Measurements from ENCODE around the gene MAN1B1.
A peak's percentile ranks its signal among the peaks of the same experiment; 100 is the strongest.
"Not testable (repeated sequence)": the region's sequence is repeated elsewhere in the genome, so short reads cannot be mapped to it uniquely, and the experiment has no call there.

Gene MAN1B1

DNA sequence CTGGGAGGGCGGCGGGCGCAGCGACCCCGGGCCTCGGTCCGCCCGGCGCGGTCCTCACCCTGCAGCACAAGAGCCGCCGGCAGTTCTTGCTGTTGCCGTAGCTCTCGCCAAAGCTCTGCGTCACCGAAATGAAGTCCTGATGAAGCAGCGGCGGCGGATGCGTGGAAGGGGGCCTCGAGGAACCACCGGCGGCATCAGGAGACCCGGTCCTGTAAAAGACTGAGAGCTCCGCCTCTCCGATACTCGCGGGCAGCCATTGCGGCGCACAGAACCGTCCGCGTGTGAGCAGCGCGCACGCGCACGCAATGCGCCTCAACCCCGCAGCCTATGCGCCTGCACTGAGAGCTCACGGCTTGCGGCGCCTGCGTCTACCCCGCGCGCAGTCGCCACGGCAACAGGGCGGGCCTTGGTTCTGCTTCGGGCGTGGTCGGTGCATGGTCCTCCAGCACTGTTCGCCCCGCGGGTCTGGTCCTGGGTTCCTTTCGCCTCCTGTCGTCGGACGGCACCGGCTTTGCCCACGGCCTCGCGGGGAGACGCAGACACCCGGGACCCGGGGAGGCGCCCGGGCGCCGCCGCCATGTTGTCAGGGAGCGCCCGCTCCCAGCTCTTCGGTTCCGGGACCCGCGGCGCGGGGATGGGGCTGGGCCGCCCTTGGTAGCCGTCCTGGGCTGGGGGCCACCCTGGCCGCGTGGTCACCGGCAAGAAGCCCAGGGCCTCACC, 42.8 kb downstream of the MAN1B1 start:
- peak; percentile 90 to 91 for DNase-seq

DNA sequence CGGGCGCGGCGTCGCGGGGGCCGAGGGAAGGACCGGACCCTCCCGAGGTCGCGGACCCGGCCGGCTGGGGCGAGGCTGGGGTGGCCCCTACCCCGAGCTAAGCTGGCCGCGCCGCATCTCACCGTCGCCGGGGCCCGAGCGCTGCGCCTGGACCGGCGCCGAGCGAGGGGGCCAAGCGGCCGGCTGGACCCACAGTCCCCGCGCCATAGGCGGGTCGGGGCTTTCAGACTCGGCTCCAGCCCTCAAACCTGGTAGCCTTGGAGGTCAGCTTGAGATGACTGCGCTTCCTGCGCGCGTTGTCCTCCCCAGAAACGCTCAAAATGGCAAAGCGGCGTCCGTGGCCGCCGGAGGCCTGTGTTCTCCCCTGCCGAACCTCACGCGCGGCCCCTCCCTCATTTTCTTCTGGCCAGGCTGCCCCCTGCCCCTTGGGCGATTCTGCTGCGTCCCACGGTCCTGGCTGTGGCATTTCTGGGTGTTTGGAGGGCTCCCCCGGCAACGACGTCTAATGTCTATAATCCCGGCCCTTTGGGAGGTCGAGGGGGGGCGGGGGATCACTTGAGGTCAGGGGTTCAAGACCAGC, 43.5 kb downstream of the MAN1B1 start:
- no peak for DNase-seq

DNA sequence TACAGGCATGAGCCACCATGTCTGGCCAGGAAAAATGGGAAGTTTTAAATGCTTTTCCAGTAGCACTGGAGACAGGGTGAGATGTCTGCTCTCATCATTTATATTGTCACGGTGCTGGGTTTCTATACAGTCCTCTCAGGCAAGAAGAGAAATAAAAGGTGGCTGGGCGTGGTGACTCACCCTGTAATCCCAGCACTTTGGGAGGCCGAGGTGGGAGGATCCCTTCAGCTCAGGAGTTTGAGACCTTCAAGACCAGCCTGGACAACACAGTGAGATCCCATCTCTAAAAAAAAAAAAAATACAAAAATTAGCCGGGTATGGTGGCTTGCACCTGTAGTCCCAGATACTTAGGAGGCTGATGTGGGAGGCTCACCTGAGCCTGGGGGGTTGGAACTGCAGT, 47.4 kb downstream of the MAN1B1 start:
- DNase-seq: no peak

DNA sequence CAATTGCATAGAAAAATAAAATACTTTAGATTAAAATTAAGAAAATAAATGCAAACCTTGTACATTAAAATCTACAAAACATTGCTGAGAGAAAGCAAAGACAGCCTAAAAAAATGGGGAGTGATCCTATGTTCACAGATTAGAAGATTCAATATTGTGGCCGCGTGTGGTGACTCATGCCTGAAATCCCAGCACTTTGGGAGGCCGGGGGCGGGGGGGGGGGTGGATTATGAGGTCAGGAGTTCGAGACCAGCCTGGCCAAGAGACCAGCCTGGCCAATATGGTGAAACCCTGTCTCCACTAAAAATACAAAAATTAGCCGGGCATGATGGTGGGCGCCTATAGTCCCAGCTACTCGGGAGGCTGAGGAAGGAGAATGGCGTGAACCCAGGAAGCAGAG, 48.4 kb downstream of the MAN1B1 start:
- not testable (repeated sequence) for DNase-seq

DNA sequence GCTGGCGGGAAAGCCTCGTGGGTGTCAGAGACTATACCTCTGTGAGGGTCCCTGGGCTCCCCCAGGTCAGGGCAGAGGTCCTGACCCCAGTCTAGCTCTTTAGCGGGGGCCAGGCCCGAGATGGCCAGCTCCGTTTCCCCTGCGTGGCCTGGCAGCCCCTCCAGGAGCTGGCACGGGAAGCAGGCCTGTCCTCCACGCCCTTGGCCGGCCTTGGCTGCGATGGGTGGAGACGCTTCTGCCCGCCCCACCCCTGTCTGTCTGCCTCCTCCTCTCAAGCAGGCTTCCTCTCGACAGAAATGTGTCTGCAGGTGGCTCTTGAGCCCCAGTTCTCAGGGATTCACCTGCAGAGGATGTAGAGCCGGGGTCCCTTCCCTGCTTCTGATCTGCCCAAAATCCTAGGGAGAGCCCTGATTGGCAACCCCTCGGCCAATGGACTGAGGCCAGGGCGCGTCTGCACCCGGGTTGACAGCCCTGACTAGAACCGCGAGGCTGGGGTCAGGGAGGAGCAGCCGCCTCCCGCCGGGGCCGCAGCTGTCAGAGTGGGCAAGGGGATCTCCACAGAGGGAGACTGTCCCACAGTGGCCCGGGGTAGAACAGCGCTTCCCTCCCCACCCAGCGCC, 49.6 kb downstream of the MAN1B1 start:
- DNase-seq: no peak

DNA sequence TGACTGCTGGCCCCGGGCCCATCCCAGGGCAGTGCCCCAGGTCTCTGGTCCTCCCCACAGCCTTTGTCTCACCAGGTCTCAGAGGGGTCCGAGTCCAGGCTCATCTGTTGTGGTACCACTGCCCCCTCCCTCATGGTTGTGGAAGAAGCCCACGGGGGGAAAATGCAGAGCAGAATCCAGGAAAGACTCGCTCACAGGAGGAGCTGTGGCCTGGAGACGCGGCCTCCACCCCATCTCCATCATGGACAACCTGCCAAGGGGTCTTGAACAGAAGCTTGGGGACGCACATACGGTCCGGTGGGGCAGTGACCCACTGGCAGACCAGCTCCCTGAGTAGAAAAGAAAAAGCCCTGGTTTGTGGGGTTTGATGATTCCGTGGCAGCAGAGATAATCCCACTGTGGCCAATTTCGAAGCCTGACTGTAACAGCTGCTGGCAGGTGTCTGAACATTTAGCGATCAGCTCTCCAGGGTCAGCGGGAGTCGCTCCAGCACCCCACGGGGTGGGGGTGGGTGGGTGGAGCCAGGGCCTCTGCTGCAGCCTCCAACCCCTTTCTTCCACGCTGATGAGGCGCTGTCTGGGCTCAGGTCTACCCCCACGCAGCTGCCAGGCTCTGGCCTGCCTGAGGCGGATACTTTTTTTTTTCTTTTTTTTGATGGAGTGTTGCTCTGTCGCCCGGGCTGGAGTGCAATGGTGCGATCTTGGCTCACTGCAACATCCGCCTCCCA, 50.3 kb downstream of the MAN1B1 start:
- no peak for DNase-seq

DNA sequence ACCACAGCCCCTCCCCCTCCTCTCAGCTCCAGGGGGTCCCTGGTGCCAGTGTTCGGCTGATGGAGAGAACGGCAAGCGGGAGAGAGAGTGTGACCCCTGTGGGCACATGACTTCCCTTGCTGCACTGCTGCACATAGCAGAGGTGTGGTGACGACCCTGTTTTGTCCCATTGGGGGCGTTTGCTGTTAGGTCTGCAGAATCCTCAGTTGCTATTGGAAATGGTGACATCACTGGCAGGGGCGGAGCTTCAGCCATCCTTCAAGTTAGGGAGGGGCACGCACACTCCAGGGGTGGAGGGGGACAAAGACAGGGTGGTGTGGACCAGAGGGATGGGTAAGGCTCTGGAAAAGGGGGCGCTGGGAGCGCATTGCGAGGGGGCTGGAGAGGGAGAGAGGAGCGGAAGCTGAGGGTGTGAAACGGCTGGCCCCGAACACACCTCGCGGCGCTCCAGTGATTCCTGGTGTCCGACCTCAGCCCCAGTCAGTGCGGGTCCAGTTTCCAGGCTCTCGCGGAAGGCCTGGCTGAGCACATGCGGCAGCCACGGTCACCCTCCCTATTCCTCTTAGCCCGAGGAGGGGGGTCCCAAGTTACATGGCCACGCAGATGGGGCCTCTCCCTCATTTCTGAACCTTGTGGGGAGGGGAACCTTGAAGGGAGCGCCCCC, 51.4 kb downstream of the MAN1B1 start:
- DNase-seq: no peak

DNA sequence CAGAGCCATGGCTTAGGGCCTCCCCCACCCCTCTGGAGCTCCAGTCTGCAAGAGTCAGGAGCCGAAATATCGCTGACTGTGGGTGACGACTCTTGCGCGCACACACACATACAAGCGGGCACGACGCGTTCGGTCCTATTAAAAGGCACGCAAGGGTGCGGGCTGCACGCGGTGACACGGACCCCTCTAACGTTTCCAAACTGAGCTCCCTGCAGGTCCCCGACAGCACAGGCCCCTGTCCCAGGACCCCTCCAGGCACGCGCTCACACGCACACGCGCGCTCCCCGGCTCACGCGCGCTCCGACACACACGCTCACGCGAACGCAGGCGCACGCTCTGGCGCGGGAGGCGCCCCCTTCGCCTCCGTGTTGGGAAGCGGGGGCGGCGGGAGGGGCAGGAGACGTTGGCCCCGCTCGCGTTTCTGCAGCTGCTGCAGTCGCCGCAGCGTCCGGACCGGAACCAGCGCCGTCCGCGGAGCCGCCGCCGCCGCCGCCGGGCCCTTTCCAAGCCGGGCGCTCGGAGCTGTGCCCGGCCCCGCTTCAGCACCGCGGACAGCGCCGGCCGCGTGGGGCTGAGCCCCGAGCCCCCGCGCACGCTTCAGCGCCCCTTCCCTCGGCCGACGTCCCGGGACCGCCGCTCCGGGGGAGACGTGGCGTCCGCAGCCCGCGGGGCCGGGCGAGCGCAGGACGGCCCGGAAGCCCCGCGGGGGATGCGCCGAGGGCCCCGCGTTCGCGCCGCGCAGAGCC, 52.1 kb downstream of the MAN1B1 start, which contains the start of gene GRIN1:
GRIN1 (plus strand) TSS at position 433 of the 746 bp plus-strand sequence. CDS start 333 bp downstream, outside the sequence.
- DNase-seq: peak in 1 of 2 donors; percentile 37

DNA sequence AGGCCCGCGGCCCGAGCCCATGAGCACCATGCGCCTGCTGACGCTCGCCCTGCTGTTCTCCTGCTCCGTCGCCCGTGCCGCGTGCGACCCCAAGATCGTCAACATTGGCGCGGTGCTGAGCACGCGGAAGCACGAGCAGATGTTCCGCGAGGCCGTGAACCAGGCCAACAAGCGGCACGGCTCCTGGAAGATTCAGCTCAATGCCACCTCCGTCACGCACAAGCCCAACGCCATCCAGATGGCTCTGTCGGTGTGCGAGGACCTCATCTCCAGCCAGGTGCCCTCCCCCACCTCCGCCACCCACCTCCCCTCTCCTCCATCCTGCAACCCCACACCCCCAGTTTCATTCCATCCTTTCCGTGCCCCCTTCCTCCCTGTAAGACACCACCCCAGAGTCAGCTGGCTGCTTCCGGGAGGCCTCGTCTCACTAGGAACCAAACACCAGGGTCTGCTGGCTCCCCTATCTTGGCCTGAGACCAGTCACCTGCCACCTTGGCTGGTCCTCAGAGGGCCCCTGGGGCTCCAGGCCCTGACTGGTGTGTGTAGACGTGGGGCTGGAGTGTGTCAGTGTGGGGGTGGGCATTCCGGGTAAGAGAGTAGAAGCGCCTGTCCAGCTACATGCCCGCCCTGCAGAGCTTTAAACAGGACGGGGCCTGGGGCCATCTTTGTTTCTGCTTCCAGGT, 52.8 kb downstream of the MAN1B1 start:
- no peak for DNase-seq

DNA sequence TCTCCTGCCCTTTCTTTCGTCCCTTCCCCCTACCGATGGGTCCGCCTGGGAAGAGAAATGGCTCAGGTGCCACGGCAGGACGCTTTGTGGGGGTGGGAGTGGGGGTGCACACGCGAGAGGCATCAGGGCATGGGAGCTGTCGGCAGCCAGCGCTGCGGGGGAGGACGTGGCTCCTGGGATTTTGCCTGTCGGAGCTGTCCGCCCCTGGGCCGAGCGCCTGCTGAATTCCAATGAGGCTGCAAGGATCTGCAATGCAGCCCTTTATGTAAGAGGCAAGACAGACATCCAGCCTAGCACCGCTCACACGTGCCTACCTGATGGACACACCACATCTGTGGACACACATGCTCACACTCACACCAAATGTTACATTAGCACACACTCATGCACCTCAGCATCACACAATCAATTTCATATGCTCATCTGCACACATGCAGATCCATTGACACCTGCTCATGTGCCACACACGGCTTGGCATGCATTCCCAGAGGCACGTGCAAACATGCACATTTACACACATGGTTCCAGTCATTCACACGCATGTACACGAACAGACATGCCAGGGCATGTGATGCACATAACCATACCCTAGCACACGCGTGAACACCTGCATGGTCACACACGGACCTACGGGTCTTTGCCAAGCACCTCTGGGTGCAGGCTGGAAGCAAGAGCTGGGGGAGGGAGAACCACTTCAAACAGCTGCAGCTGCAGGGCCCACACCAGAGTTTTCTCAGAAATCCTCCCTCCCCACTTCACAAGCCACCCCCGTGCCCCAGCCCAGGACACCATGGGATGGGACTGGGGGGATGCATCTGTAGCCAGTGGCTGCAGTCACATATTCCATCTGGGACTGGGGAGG, 53.6 kb downstream of the MAN1B1 start:
- no peak for DNase-seq

DNA sequence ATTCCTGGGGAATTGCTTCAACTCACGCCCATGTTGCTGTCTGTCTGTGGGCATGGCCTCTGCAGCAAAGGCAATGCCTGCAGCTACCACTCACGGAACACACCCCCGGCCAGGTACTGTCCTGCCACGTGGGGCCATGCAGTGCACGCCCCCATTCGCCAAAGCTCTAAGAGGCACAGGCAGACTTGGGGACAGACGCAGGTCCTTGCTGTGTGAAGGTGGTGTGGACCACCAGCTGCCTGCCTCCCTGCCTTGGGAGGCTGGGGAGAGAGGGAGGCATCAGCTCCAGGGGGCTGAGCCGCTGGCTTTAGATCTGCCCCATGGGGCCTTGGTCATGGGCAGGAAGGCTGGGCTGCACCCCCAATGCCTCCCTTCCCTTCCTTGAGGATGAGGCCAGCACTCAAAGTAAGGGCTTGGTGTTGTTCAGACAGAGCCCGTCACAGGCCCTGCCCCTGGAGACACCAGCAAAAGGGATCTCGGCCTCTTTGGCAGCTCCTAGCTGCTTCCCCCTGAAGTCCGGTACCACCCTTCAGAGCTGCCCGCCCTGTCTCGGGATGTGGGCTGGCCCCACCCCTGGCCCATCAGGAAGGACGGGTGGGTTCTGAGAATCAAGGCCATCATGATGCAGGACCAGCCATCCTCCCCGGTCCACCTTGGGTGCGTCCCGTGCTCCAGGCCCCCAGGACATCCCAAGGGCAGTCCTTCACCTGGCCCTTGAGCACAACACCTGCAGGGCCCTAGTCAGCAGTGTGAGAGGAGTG, 54.4 kb downstream of the MAN1B1 start:
- no peak for DNase-seq

DNA sequence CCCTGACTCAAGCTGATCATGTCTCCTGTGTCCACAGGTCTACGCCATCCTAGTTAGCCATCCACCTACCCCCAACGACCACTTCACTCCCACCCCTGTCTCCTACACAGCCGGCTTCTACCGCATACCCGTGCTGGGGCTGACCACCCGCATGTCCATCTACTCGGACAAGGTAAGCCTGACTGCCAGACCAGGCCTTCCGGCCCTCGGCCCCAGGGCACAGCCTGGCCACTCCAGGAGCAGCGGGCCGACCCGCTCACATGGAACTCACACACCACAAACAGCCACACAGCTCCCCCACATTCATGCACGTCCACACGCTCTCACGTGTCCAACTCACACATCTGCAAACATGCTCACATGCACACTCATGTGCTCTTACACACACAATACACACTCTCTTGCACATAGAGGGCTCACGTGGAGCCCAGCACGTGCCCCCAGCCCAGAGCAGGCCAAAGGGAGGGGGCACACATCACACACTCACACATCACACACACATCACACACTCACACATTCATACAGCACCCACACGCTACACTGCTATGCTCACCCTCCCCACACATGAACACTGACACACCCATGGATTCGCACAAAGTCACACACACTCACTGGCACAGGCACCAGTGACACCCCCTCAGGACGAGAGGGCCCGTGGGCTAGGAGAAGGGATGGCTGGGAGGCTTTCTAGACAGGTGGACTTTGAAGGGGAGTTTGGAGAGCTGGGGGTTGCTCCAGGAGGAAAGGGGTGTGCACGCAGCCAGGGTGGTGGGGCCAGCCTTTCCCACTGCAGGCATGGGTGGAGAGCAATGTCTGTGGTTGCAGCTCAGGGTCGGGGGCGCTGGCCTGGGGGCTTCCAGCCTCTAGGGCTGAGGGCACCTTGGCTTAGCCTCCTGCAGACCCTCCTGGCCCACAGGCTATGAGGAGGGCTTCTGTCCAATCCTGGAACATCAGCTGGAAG, 55.5 kb downstream of the MAN1B1 start:
- DNase-seq: no peak

DNA sequence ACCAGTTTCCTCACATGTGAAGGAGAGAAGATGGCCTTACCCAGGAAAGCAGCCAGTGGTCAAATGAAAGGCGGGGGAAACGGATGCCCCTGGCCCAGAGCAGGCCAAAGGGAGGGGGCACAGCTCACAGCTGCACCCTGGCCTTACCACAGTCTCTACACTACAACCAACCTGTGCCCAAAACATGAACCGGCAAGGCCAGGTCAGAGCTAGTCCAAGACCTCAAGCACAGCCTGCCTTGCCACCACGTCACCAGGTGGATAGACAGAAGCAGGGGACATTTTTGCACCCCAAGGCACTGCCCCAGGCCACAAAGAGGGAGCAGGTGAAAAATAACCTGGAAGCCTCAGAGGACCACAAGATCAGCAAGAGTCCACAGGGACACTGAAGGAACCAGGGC, 56.7 kb downstream of the MAN1B1 start:
- no peak for DNase-seq

DNA sequence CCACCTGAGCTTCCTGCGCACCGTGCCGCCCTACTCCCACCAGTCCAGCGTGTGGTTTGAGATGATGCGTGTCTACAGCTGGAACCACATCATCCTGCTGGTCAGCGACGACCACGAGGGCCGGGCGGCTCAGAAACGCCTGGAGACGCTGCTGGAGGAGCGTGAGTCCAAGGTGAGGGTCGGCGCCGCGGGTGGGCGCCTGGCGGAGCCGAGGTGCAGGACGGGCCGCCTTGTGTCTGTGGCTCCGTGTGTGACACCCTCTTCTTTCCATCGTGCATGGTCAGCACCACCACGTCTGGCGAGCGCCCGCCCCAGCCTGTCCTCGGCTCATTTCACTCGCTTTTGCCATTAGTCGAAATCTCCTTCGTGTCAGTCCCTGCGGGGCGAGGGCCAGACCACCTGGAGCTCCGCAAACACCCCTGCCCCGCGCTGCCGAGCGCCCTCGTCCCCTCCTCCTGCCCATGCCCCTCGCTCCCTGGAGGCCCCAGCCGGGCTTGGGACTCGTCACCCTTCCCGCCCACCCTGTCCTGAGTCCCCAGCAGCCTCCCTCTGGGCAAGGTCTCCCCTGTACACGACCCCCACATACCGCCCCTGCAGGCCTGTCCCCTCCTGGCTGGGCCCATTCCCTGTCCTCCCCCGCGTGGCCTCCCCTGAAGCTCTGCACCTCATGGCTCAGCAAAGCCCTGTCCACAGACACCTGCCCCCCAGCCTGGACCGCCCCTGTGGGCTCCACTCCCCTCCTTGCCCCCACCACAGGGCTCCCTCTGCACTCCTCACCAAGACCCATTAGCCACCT, 59.1 kb downstream of the MAN1B1 start:
- DNase-seq: no peak

DNA sequence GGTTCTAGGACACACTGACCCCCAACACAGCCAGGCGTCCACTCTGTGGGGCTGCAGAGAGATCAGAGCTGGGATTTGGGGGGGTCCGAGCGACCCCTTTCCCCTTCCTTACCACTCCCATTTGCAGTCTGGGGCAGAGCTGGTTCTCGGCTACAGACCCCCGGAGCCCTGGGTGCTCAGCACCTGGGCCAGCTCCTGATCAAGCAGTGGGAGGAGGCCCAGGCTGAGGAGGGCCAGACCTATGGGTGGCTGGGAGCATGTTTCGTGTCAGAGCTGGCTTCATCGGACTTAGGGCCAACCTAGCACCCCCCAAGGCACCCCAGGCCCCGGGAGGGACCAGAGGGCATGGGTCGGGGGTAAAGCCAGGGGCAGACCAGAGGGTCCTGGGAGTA, 59.7 kb downstream of the MAN1B1 start:
- no peak for DNase-seq

DNA sequence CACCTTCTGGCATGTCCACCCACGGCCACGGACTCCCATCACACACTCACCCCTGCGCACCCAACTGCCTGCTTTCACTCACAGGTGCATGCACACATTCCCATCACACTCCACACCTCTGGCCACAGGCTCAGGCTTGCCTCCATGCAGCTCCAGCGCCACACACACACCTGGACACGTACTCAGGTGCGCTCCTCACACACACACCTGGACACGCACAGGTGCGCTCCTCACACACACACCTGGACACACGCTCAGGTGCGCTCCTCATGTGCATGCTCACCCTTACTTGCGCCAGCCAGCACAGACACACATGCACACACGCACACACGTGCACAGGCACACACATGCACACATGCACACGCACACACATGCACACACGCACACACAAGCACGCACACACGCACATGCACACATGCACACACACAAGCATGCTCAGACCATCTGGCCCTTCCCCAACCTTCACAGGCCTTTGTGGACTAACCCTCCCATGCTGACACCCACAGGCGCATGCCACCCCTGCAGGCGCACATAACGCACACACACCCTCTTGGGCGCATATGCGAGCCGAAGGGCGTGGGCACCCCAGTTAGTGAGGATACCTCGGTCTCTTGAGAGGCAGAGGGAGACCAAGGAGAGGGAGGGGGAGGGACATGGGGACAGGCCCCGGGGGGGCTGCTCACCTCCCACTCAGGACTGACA, 60.5 kb downstream of the MAN1B1 start:
- no peak for DNase-seq

DNA sequence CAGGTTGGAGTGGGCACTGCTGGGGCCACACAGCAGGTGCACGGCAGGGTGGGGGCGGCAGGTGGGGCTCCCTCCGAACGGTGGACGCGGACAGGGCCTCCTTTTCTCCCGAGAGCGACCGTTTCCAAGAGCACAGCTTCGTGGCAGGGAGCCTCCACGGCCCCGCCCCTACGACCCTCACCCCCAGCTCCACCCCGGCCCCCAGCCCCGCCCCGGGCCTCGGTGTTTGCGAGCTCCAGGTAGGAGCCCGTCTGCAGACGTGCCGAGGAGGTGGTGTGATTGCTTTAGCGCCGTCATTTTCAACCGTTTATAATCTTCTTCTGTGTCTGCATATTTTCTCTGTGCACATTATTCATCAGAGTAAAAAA, 61.0 kb downstream of the MAN1B1 start:
- no peak for DNase-seq

Measured in CD4-positive, alpha-beta T cell treated with Interferon alpha-2 for 1 hour (primary cell).